ENCODE measurements around the gene PLBD1.

PLBD1 gene

GRCh38 chr12:14563046-14563445 lies 4.6 kb downstream of the PLBD1 start:
- DNase-seq = no peak

DNA sequence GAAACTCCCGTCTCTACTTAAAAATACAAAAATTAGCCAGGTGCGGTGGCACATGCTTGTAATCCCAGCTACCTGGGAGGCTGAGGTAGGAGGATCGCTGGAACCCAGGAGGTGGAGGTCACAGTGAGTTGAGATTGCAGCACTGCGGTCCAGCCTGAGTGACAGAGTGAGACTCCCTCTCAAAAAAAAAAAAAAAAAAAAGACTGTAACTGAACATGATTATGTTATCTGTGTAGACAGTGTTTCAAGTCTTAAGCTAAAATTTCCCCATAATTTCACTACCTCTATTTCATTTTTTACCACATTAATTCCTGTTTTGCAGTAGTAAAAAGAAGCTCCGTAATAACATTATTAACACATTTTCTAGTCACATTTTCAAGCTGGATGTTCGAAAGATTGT lies 5.4 kb downstream of the PLBD1 start:
- DNase-seq = no peak

GRCh38 chr12:14561677-14562238 lies 5.9 kb downstream of the PLBD1 start:
- DNase-seq = no peak

DNA sequence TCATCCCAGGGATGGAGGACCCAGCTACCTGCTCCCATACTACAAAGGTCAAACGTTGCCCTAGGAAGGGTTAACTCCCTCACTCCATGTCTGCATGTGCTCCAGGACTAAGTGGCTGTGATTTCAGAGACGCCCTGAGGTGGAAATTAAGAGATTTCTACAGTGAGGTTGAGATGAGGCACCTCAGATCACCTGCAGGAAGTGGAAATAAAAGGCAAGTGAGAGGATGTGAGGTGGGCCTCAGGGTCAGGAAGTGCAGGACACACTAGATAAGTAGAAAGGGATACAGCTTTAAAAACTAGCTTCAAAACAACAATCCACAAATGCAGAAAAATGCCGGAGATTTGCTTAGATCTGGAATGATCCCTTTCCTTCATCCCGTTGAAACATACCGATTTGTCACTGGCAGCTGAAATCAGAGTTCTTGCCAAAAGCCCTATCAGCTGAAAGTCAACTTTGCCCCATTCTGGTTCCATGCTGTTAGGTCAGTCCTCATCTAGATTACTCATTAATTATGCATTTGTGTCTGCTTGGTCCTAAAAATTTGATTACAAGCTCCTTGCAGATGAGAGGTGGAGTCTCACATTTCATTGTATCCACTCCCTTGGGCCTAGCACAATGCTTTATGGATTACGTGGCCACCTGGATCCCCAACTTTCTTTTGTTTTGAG lies 6.6 kb downstream of the PLBD1 start:
- no peak for DNase-seq

DNA sequence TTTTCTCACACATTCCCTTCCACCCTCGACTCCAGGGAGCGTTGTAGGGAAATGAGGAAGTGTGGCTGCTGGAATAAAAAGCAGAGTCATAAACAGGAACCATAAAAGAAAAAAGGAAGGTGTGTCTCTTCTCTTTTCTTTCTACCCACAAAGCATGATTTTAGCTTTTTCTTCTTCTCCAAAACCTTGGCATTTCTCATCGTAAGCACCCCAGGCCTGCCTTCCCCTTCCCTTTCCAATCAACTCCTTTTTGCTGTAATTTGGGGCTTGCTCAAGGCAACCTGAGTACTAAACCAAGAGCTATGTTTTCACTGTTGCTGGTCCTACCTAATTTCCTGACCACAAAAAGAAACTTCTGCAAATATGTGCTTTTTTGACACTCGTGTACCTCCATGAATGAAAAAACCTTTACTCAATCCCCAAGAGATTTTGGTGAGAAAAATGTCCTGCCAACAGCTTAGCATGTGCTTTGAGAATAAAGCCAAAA lies 9.2 kb downstream of the PLBD1 start:
- DNase-seq = no peak

DNA sequence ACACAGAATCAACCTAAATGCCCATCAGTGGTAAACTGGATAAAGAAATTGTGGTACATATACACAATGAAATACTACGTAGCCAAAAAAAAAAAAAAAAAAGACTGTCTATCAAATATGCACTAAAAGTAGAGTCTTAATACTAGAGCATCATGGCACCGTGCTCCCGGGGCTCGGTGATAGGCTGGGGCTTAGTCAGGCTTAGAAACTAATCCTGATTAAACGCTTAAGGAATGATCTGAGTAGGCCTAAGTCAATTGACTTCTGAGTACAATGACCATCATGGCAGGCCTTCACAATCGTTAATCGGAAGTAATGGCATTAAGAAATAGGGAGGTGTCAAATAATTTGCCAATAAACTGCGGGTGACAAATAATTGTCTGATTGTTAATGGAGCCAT lies 9.7 kb downstream of the PLBD1 start:
- DNase-seq = no peak

DNA sequence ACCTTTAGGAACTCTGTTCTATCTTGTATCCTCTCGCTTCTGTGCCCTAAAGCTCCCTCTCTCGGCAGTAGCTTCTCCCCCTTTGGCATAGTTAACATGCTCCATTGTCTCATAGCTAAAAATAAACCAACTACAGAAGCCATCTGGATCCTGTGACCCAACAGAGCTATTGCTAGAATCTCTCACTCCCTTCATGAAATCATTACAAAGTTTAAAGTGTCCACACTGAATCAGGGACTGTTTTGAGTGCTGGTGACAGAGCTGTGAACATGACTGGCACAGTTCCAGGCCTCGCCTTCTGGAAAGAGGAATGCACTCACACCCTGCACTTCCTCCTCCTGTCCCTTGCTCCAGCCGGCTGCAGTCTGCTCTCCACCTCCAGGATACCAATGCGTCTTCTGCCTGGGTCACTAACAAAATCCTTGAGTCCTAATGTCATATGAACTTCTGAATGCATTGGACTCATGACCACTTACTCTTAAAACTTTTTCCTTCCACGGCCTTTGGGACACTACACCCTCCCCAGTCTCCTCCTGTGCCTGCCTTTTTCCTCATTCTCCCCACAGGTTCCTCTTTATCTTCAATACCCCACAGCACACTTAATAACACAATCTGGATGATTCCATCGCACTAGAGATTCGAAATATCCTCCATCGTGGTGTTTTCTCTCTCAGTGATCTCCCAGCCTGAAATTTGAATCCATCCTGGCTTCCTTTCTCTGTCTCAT lies 13.2 kb downstream of the PLBD1 start:
- peak; percentile 37 to 73 for DNase-seq

GRCh38 chr12:14548609-14549008 lies 19.1 kb downstream of the PLBD1 start:
- DNase-seq = no peak

DNA sequence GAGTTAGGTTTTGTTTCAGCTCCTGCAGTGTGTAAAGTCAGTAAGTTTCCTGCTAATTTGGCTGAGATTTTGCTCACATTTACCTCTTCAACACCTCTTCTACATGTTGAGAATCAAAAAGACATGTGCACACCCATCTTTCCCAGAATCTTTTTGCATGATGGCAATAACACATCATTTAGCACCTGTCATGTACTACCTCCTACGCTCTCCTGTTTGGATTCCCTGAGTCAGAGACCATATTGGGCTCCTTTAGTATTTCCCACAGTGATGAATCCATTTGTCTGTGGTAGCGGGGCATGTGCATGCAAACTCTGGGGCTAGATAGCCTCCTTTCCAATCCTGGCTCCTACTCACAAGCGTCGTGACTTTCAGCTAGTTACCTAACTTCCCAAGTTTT lies 20.1 kb downstream of the PLBD1 start:
- no peak for DNase-seq

DNA sequence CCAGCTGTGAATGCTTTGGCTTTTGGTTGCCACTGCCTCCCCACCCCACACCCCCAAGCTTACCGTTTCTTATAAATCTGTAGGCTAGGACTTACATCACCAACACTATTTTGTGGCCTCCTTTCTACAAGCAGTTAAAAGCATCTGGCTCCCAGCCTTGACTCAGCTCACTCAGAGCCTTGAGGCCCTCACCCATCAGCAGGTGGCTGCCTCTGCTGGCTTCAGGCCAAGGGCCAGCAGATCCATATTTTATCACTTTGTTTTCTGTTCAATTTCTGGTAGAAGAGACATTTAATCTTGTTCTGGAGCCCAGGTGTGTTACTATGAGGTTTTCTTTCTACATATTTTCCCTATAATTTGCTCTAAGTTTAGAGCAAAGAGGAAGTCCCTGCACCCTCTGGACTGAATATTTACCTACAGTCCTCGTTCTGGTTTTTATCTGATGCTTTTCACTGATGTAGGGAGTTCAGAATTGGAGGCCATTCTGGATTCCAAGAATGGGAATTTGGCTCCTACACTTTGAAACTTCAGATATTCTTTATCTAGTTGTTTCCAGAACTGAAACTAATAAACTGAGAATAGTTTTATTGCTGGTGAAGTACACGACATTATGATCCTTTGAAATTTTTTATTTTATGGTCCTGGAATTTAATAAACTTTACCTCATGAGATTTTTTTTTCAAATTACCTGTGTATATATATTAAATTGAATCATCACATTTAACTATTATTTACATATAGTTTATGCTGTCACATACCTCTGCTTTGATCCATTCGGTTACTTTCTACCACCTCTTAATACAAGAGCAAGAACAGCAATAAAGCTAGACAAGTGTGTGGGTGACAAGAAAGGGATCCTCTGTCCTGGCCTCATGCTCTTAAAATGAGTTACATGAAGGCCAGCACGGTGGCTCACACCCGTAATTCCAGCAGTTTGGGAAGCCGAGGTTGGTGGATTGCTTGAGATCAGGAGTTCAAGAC lies 22.2 kb downstream of the PLBD1 start:
- no peak for DNase-seq

DNA sequence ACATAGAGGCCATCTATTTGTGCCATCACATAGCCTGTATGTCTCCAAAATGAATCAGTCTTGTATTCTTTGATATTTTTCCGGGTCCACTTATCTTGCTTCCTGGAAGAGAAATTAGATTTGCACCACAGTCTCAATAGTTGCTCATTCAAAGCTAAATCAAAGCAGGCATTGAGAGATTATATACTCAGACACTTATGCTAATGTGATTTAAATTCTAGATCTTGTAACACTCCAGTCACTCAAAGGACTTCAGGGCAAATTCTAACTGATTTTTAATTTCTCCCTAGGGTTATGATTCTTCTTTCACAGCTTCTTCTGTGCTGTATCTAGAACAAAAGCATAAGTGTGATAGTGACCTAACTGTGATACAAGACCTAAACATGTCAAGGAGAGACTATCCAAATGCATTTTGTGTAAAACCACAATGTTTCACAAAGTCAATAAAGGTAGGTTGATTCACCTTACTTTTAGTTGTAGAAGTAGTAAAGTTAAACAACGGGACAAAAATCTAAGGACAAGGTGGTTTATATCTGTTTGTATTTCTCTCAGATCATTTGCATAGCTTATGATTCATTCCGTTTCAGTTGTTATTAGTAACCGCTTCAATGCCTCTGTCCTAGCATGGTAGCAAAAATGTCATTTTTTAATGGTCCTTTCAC lies 26.8 kb downstream of the PLBD1 start:
- no peak for DNase-seq

DNA sequence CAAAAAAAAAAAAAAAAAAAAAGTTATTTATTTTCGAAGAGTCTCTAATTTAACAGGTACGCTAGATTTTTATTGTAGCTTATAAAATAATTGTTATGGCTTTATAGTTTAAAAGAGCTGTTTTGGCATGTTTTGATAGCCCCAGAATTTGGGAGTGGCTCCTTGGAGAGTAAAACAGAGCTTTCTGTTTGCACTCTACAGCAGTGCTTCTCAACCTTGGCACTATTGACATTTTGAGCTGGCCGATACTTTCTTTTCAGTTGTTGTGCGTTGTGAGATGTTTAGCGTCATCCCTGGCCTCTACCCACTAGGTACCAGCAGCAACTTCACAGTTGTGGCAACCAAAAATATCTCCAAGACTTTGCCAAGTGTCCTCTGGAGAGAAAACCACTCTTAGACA lies 30.6 kb downstream of the PLBD1 start:
- no peak for DNase-seq

GRCh38 chr12:14532152-14532551 lies 35.5 kb downstream of the PLBD1 start:
- DNase-seq = no peak

DNA sequence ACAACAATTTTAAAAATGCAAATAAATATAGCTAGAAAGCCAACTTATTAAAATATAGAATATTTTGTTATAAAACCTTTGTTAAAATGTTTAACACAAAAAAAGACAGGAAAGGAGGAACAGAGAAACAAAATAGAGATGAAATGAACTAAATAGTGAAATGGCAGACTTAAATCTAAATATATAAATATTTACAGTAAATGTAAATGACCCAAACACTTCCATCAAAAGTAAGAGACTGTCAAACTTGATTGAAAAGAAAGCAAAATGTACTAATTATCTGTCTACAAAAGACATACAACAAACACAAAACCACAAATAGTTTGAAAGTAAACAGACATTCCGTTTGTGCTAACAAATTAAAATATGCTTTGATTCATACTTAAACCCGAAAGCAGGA lies 41.7 kb downstream of the PLBD1 start:
- no peak for DNase-seq

GRCh38 chr12:14521822-14522221 lies 45.9 kb downstream of the PLBD1 start:
- no peak for DNase-seq

DNA sequence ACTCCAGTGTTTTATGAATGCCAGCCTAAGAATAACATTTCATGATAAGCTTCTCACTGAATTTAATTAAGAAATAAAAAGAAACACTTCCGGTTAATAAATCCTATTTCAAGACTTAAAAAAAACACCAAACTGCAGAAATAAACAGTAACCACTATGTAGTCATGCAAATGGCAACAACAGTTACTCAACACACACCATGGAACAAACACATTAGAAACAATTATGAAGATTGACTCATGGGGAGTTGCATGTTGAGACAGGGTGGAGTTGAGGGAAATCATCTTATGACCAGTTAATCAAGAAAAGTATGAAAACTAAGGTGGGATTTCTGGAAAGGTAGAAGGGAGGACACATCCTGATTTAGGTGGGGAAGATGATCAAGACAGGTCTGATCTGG lies 52.7 kb downstream of the PLBD1 start:
- DNase-seq = no peak

DNA sequence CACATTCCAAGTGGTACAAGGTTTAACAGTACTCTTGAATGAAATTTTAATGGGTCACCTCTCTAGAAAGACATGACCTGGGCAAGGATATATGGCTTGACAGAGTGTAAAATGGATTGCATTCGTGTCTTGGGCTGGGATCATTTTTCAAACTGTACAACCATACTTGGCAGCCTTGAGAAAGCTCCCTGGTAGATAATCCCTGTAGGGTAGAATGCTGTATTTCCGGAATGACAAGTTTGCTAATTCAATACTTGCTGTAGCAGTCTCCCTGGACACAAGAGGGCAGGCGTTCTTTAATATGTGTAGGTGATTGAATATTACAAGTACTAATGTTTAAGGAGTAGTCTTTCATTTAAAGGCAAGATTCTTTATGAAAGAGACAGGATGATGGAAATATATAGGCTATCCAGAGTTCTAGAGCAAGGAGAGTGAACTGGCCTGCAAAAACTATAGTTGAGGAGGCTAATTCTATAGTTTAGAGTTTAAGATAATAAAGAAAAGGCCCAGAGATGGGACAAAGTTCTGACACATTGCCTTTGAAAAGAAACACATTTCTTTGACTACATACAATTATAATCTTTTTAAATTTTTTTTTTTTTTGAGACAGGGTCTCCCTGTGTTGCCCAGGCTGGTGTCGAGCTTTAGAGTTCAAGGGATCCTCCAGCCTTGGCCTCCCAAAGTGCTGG lies 53.4 kb downstream of the PLBD1 start:
- peak in 1 of 2 donors; percentile 4 for DNase-seq

- DNase-seq = no peak
These were observed 57.1 kb downstream of the PLBD1 start for GRCh38 chr12:14510574-14510973.

DNA sequence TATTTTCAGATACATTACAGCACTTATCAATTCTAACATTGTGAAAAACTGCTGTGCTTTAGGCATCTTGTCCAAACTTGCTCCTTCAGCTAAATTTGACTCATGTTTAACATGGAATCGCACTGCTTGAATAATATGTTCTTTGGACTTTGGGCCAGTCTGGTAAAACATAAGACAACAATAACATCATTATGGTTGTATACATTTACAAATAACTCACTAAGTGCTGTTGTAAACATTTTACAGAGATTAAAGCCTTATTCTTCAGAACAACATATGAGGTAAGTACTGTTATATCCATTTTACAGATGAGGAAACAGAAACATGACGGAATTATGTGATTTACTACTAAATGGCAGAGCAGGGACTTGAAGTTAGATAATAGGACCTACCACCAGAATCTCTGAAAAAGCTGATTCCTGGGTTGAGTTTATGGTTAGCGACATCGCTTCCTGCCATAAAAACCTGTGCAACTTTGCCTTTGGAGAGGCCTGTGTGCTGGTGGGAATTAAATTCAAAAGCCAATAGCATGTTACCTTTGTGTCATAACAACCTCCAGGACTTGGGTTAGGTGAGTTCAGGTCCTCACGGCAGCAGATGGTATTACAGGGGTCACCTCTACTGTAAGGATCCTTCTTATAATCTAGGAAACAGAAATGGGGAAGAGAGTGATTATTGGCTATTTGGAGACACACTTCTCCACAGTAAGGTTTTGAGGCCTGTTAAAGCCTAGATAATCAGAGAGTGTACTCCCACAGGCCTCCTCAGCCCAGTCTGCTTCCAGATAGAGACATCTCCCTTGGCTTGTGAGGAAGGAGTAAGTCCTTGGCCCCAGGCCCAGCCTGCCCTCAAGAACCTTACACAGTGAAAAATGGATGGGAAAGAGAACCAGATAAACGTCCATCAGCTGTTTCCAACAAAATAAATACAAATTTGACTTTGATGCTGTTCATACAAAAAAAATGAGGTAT lies 61.8 kb downstream of the PLBD1 start:
- no peak for DNase-seq

GRCh38 chr12:14495326-14495725 lies 72.4 kb downstream of the PLBD1 start:
- DNase-seq = no peak

DNA sequence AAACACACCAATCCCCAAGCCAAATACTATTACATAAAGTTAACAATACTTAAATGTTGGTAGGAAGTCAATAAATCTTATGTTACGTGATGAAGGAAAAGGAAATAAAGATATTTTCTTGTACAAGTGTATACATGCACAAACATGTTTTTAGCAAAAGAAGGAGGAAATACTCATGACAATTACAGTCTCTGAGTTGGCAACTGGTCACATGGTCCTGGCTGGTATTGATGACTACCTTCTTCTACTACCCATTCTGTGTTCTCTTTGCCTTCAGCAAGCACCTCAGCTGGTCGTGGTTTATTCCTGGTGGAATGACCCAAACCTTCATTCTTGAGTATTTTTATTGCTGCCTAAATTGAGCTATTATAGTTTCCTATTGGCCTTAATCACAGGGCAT lies 84.8 kb downstream of the PLBD1 start:
- DNase-seq = no peak
